HepG2 (cell line): Measurements from ENCODE around the gene MILR1. TPM values are rescaled to one million over a fixed set of nuclear protein-coding genes. Genes with fewer than 3 reads are reported as not detected.
A peak's percentile ranks its signal among the peaks of the same experiment; 100 is the strongest.

ENCODE experiments used
- ASH2L ChIP-seq: fragments of 300-600, 200-600 bp; sonication (generic); IDR thresholded peaks from 2 replicates; pipeline ENCODE4 v1.7.0; 2017; ENCODE audit warnings: low read depth, mild to moderate bottlenecking, moderate library complexity, mixed read lengths, low read length; ENCODE audit not compliant: insufficient read length
- BORCS8-MEF2B ChIP-seq: sonication (generic); formaldehyde crosslinking; IDR thresholded peaks from 2 replicates; pipeline ENCODE4 v1.8.0; 2022; ENCODE audit warnings: mild to moderate bottlenecking, missing genetic modification reagents
- FOXA3 ChIP-seq: IDR thresholded peaks from 2 replicates; pipeline ENCODE4 v1.6.1; 2016; ENCODE audit warnings: missing genetic modification reagents, missing compliant biosample characterization
- FOXK1 ChIP-seq: sonication (generic); formaldehyde crosslinking; IDR thresholded peaks from 2 replicates; pipeline ENCODE4 v1.4.0; 2020; ENCODE audit warnings: low read depth, missing genetic modification reagents, borderline replicate concordance
- GZF1 ChIP-seq: sonication (generic); formaldehyde crosslinking; IDR thresholded peaks from 2 replicates; pipeline ENCODE4 v1.5.1; 2020; ENCODE audit warnings: mild to moderate bottlenecking, missing genetic modification reagents
- HDAC2 ChIP-seq: sonication (generic); formaldehyde crosslinking; IDR thresholded peaks from 2 replicates; pipeline ENCODE4 v1.4.0; 2020; ENCODE audit warnings: missing genetic modification reagents
- HNRNPL ChIP-seq: fragments of 200-400 bp; formaldehyde crosslinking; IDR thresholded peaks from 2 replicates; pipeline ENCODE4 v1.6.1; 2017; ENCODE audit warnings: mild to moderate bottlenecking, low read depth, low read length
- KAT8 ChIP-seq: IDR thresholded peaks from 2 replicates; pipeline ENCODE4 v1.6.1; 2016; ENCODE audit warnings: missing genetic modification reagents, missing compliant biosample characterization
- KLF12 ChIP-seq: sonication (generic); formaldehyde crosslinking; IDR thresholded peaks from 2 replicates; pipeline ENCODE4 v1.4.0; 2020; ENCODE audit warnings: missing genetic modification reagents, borderline replicate concordance
- NONO ChIP-seq, 2 experiments: fragments of 450-650 bp in 1 of 2; sonication (generic) in 1 of 2; formaldehyde crosslinking in 1 of 2; IDR thresholded peaks in 1 of 2; conservative IDR thresholded peaks in 1 of 2; 2 replicates each; pipeline versions ENCODE4 v1.6.1 to v1.8.0; 2017 to 2022; ENCODE audit warnings: mild to moderate bottlenecking in 1 of 2, missing genetic modification reagents in 1 of 2, moderate library complexity in 1 of 2
- PHF5A ChIP-seq: IDR thresholded peaks from one replicate; pipeline ENCODE4 v1.6.1; 2018; ENCODE audit warnings: low read depth, missing genetic modification reagents; ENCODE audit not compliant: unreplicated experiment
- REPIN1 ChIP-seq: sonication (generic); formaldehyde crosslinking; IDR thresholded peaks from 2 replicates; pipeline ENCODE4 v1.8.0; 2022; ENCODE audit warnings: missing genetic modification reagents, low read depth, mild to moderate bottlenecking, borderline replicate concordance
- SIN3B ChIP-seq: fragments of 150-350 bp; IDR thresholded peaks from 2 replicates; pipeline ENCODE4 v1.6.1; 2014; ENCODE audit warnings: low read length
- SOX5 ChIP-seq: IDR thresholded peaks from 2 replicates; pipeline ENCODE4 v1.6.1; 2016; ENCODE audit warnings: borderline replicate concordance
- ZNF138 ChIP-seq: sonication (generic); formaldehyde crosslinking; IDR thresholded peaks from 2 replicates; pipeline ENCODE4 v1.5.0; 2020; ENCODE audit warnings: mild to moderate bottlenecking, low read depth, missing genetic modification reagents
- ZNF614 ChIP-seq: IDR thresholded peaks from 2 replicates; pipeline ENCODE4 v1.6.1; 2018; ENCODE audit warnings: missing biosample characterization, missing genetic modification reagents, inconsistent platforms, borderline replicate concordance
- ZNF674 ChIP-seq: sonication (generic); formaldehyde crosslinking; IDR thresholded peaks from 2 replicates; pipeline ENCODE4 v1.5.0; 2020; ENCODE audit warnings: low read depth, mild to moderate bottlenecking, missing genetic modification reagents
- ZNF75D ChIP-seq: sonication (generic); formaldehyde crosslinking; IDR thresholded peaks from 2 replicates; pipeline ENCODE4 v1.8.1; 2023; ENCODE audit warnings: missing genetic modification reagents, mild to moderate bottlenecking, borderline replicate concordance
- ZSCAN9 ChIP-seq: IDR thresholded peaks from 2 replicates; pipeline ENCODE4 v1.6.1; 2016; ENCODE audit warnings: borderline replicate concordance
- polyA plus RNA-seq, 8 experiments: library from polyadenylated mRNA; depleted of rRNA in 3 of 8; stranded (reverse) in 7 of 8; unstranded in 1 of 8; fragments of >200 nt; fragmentation: Illumina TruSeq in 4 of 8; extraction: Trizol in 4 of 8; gene quantifications; 2 replicates each; pipeline versions ENCODE4 v1.2.1 to v1.2.3, GENCODE V29; 2011 to 2016; ENCODE audit warnings: low read depth in 4 of 8, missing spikeins in 1 of 8, mixed read lengths in 1 of 8; ENCODE audit not compliant: insufficient read depth in 1 of 8
- total RNA-seq, 5 experiments: library from RNA; depleted of rRNA; stranded (reverse); fragments of >200 nt; fragmentation: Illumina TruSeq; extraction: Trizol; gene quantifications; 2 replicates each; pipeline ENCODE4 v1.2.3, GENCODE V29; 2016; ENCODE audit warnings: low read depth in 1 of 5
- TF ChIP-seq, protein P1 (sequence below): sonication (generic); formaldehyde crosslinking; IDR thresholded peaks from 2 replicates; pipeline ENCODE4 v1.4.0; 2020; ENCODE audit warnings: mild to moderate bottlenecking, missing genetic modification reagents
- TF ChIP-seq, protein P2 (sequence below): IDR thresholded peaks from 2 replicates; pipeline ENCODE4 v1.6.1; 2016; ENCODE audit warnings: mild to moderate bottlenecking, missing biosample characterization, missing genetic modification reagents
- TF ChIP-seq, protein P3 (sequence below): sonication (generic); formaldehyde crosslinking; IDR thresholded peaks from 2 replicates; pipeline ENCODE4 v1.8.0; 2022; ENCODE audit warnings: missing genetic modification reagents, mild to moderate bottlenecking, inconsistent platforms, borderline replicate concordance
- TF ChIP-seq, protein P4 (sequence below): sonication (generic); formaldehyde crosslinking; IDR thresholded peaks from 2 replicates; pipeline ENCODE4 v1.5.0; 2020; ENCODE audit warnings: missing genetic modification reagents

Gene MILR1
- total and polyA plus RNA-seq, 2 of the 13 experiments (the other 11 are each of a cell fraction or from before 2014, with no cell fraction given): 0.27 to 1.7 TPM

DNA sequence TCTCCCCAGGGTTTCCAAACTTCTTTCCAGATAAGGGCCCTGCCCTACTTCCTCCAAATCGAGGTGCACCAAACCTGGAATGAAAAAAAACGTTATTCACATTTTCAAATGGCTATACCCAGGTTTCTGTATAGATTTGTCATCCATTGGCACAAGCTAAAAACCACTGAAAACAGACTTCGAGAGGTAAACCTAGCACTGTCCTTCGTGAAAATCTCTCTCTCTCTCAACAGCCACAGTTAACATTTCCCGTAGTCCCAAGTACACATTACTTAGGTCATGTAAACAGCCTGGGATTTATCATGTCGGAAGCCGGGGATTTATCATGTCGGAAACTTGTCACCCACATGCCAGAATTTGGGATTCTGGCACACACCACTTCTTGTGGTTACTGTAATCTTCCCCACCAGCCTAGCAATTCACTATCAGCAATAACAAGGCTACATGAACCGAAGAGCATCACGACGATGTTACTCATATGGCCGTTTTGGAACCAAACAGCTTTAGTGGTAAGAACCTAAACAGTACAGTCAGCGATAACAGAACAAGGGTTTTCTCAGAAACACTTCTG is 55.9 kb downstream of the MILR1 start (continued):
- TF ChIP-seq ZSCAN9 (CRISPR knock-in tag): no peak
- peak; percentile 67 for TF ChIP-seq ASH2L
- no peak for TF ChIP-seq ZNF138 (CRISPR knock-in tag)
- peak; percentile 52; the same call in 1 of the 2 replicates for TF ChIP-seq REPIN1 (CRISPR knock-in tag)
- TF ChIP-seq ZNF614 (CRISPR knock-in tag): 0 out of 2 replicates have a peak, but pooled peaks have one; percentile 28
- peak; percentile 43 for TF ChIP-seq PHF5A
- TF ChIP-seq SIN3B: no peak
- TF ChIP-seq FOXK1 (CRISPR knock-in tag): peak; percentile 32; the same call in 1 of the 2 replicates
- TF ChIP-seq KLF12 (CRISPR knock-in tag): no peak
- TF ChIP-seq GZF1 (CRISPR knock-in tag): no peak
- TF ChIP-seq SOX5 (CRISPR knock-in tag): no peak; the same call in 1 of the 2 replicates
- TF ChIP-seq KAT8 (CRISPR knock-in tag): no peak
- TF ChIP-seq ZNF674 (CRISPR knock-in tag): 0 out of 2 replicates have a peak, but pooled peaks have one; percentile 55
- TF ChIP-seq ZNF75D: no peak
- TF ChIP-seq, protein P1, sequence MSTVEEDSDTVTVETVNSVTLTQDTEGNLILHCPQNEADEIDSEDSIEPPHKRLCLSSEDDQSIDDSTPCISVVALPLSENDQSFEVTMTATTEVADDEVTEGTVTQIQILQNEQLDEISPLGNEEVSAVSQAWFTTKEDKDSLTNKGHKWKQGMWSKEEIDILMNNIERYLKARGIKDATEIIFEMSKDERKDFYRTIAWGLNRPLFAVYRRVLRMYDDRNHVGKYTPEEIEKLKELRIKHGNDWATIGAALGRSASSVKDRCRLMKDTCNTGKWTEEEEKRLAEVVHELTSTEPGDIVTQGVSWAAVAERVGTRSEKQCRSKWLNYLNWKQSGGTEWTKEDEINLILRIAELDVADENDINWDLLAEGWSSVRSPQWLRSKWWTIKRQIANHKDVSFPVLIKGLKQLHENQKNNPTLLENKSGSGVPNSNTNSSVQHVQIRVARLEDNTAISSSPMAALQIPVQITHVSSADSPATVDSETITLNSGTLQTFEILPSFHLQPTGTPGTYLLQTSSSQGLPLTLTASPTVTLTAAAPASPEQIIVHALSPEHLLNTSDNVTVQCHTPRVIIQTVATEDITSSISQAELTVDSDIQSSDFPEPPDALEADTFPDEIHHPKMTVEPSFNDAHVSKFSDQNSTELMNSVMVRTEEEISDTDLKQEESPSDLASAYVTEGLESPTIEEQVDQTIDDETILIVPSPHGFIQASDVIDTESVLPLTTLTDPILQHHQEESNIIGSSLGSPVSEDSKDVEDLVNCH (CRISPR knock-in tag): 0 out of 2 replicates have a peak, but pooled peaks have one; percentile 56
- TF ChIP-seq, protein P2, sequence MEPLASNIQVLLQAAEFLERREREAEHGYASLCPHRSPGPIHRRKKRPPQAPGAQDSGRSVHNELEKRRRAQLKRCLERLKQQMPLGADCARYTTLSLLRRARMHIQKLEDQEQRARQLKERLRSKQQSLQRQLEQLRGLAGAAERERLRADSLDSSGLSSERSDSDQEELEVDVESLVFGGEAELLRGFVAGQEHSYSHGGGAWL (CRISPR knock-in tag): no peak
- TF ChIP-seq, protein P3, sequence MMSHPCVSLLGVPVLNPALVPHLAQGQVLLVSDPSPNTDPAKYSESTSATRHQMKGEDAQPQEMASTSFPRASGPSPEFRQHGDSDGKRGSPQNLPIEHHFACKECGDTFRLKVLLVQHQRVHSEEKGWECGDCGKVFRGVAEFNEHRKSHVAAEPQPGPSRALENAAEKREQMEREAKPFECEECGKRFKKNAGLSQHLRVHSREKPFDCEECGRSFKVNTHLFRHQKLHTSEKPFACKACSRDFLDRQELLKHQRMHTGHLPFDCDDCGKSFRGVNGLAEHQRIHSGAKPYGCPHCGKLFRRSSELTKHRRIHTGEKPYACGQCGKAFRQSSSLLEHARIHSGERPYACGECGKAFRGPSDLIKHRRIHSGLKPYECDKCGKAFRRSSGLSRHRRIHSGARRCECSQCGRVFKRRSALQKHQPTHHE (CRISPR knock-in tag): no peak
- TF ChIP-seq FOXA3 (CRISPR knock-in tag): peak; percentile 83
- no peak for TF ChIP-seq BORCS8-MEF2B (CRISPR knock-in tag)
- no peak for TF ChIP-seq NONO (IDR thresholded peaks at IDR 0.05)
- no peak for TF ChIP-seq NONO (CRISPR knock-in tag; conservative IDR thresholded peaks at IDR 0.05)
- TF ChIP-seq HDAC2 (CRISPR knock-in tag): 0 out of 2 replicates have a peak, but pooled peaks have one; percentile 7
- TF ChIP-seq HNRNPL: no peak
- TF ChIP-seq, protein P4, sequence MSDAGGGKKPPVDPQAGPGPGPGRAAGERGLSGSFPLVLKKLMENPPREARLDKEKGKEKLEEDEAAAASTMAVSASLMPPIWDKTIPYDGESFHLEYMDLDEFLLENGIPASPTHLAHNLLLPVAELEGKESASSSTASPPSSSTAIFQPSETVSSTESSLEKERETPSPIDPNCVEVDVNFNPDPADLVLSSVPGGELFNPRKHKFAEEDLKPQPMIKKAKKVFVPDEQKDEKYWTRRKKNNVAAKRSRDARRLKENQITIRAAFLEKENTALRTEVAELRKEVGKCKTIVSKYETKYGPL: no peak
